SKM-1 (cell line): ENCODE measurements around the gene RBL1.
A peak's percentile ranks its signal among the peaks of the same experiment; 100 is the strongest.
"Not testable (repeated sequence)": the region's sequence is repeated elsewhere in the genome, so short reads cannot be mapped to it uniquely, and the experiment has no call there.

ENCODE experiments used
- DNase-seq: peaks from one replicate; lab custom pipeline; 2025; ENCODE audit not compliant: unreplicated experiment; lab: John Stamatoyannopoulos, UW

The RBL1 gene

GRCh38 chr20:37095599-37096414, at the start of gene RBL1:
Gene RBL1, minus strand, starts transcription at chr20:37095997. Its CDS starts 69 bp downstream, at chr20:37095928.
- peak; percentile 73 for DNase-seq

GRCh38 chr20:37144856-37145404, 49.1 kb upstream of the RBL1 start:
- no peak for DNase-seq

- DNase-seq = no peak
Measured at GRCh38 chr20:37142708-37143107, 46.9 kb upstream of the RBL1 start.

- no peak for DNase-seq
Measured at GRCh38 chr20:37137547-37137946, 41.8 kb upstream of the RBL1 start.

- no peak for DNase-seq
Measured at GRCh38 chr20:37133952-37134351, 38.2 kb upstream of the RBL1 start.

- DNase-seq = no peak
Measured at GRCh38 chr20:37131486-37131885, 35.7 kb upstream of the RBL1 start.

GRCh38 chr20:37128803-37129202, 33.0 kb upstream of the RBL1 start:
- DNase-seq = no peak

- not testable (repeated sequence) for DNase-seq
Measured at GRCh38 chr20:37126290-37126689, 30.5 kb upstream of the RBL1 start.

GRCh38 chr20:37123441-37123840, 27.6 kb upstream of the RBL1 start:
- DNase-seq = peak; percentile 52

GRCh38 chr20:37120497-37120896, 24.7 kb upstream of the RBL1 start:
- no peak for DNase-seq

GRCh38 chr20:37119356-37120036, 23.7 kb upstream of the RBL1 start:
- no peak for DNase-seq

- no peak for DNase-seq
Measured at GRCh38 chr20:37114012-37114411, 18.2 kb upstream of the RBL1 start.

GRCh38 chr20:37111926-37112455, 16.2 kb upstream of the RBL1 start:
- DNase-seq = no peak

- DNase-seq = no peak
Measured at GRCh38 chr20:37108676-37109075, 12.9 kb upstream of the RBL1 start.

- no peak for DNase-seq
Measured at GRCh38 chr20:37102571-37102970, 6.8 kb upstream of the RBL1 start.

- DNase-seq = no peak
Measured at GRCh38 chr20:37096415-37097041, 731 bp upstream of the RBL1 start.

- DNase-seq = peak; percentile 17
Measured at GRCh38 chr20:37095108-37095598, 644 bp downstream of the RBL1 start.

GRCh38 chr20:37090407-37090806, 5.4 kb downstream of the RBL1 start:
- DNase-seq = no peak

GRCh38 chr20:37081717-37082289, 14.0 kb downstream of the RBL1 start:
- DNase-seq = no peak

GRCh38 chr20:37077009-37077408, 18.8 kb downstream of the RBL1 start:
- no peak for DNase-seq
